ENCODE data around the gene PGAP6. TPM values are rescaled to one million over a fixed set of nuclear protein-coding genes. Genes with fewer than 3 reads are reported as not detected.

Gene PGAP6
- total and polyA plus RNA-seq, 9 of the 15 experiments (the other 6 are each of a cell fraction or from before 2014, with no cell fraction given) = 0.45 to 50.2 (median 39.3) TPM

- H2AFZ ChIP-seq (ENCODE audit: low read depth, low read length) = no peak overlapping the region
- peaks cover 17% of the 10 kb centered on the region for H3K79me2 ChIP-seq (ENCODE audit: control insufficient read depth, insufficient read depth, low read length)
- H3K27me3 ChIP-seq (ENCODE audit: control insufficient read depth in 2 of 2, insufficient read depth in 2 of 2, low read length in 2 of 2) = no peaks in the 10 kb centered on the region
- no peaks in the 10 kb centered on the region for H4K20me1 ChIP-seq (replicated peaks; ENCODE audit: control insufficient read depth, insufficient read depth, low read length)
- peaks cover 5% of the 10 kb centered on the region for H3K9me1 ChIP-seq (ENCODE audit: control insufficient read depth, insufficient read depth, low read length)
- peaks cover 64% of the 10 kb centered on the region; the same call in 2 of the 3 replicates for H3K36me3 ChIP-seq (ENCODE audit: control insufficient read depth, insufficient read depth, low read length)
- 94% methylated on average over 12 of the region's 23 CpGs for WGBS (ENCODE audit: insufficient coverage, low coverage, missing lambda C conversion rate)
- no peak for ATAC-seq
- H3K9ac ChIP-seq (ENCODE audit: insufficient read depth in 1 of 2, low read depth in 2 of 2, low read length in 2 of 2) = no peak overlapping the region; a peak in 1 of 4 replicates
- CTCF ChIA-PET (ENCODE audit: low intra/inter-chr PET ratio) = no interaction called here
- in situ Hi-C loops (cut with MboI) = no loop called here
- H3K27ac ChIP-seq (ENCODE audit: extremely low read depth, low read depth, low read length) = no peak overlapping the region
- H3K4me2 ChIP-seq (ENCODE audit: insufficient read depth, low read length) = no peak overlapping the region
- no peak for DNase-seq (ENCODE audit: extremely low read depth in 1 of 4, low spot score in 3 of 4)
- POLR2A ChIA-PET = interaction anchor here (0.6 to 1.2 kb wide), 4 partner anchors 12 to 1586 kb away, joined by 3 to 4 read pairs (median 4); no protein-coding TSS in a partner anchor
- intact Hi-C loops (cut with micrococcal nuclease) = no loop called here
- FAIRE-seq = no peak
- TF ChIP-seq AFF4 (CRISPR knock-in tag; IDR thresholded peaks at IDR 0.05) (no peak), DLX4 (CRISPR knock-in tag; IDR thresholded peaks at IDR 0.05) (no peak), L3MBTL2 (IDR thresholded peaks at IDR 0.05) (no peak), TAF7 (tag; IDR thresholded peaks at IDR 0.05) (no peak), ZNF511 (CRISPR knock-in tag; IDR thresholded peaks at IDR 0.05) (no peak), NFRKB (IDR thresholded peaks at IDR 0.05; ENCODE audit: low read depth) (no peak), TCFL5 (CRISPR knock-in tag; conservative IDR thresholded peaks at IDR 0.05) (no peak), HMBOX1 (IDR thresholded peaks at IDR 0.05) (no peak)
- no peaks in the 10 kb centered on the region for H3K9me3 ChIP-seq (replicated peaks; ENCODE audit: control insufficient read depth, insufficient read depth, low read depth, low read length)
- BruUV-seq (replicated peaks) = no TSS peak
- H3K4me3 ChIP-seq = no peak overlapping the region
- peaks cover 9 to 58% of the 10 kb centered on the region in 2 experiments for H3K4me1 ChIP-seq (replicated peaks in 1 of 2; ENCODE audit: control insufficient read depth in 2 of 2, insufficient read depth in 2 of 2, low read length in 2 of 2)
These were observed 6.6 kb downstream of the PGAP6 start for GRCh38 chr16:375212-375611.

Measured in K562 (cell line).